Fibroblast of villous mesenchyme (primary cell): ENCODE data around the gene PCBP3. TPM values are rescaled to one million over a fixed set of nuclear protein-coding genes. Genes with fewer than 3 reads are reported as not detected.

Source experiments
- DNase-seq: peaks from one replicate; pipeline ENCODE4 v3.0.0-alpha.2; 2010; ENCODE audit warnings: low read depth
- H3K4me3 ChIP-seq: 2 replicates; pipeline ENCODE4 v1.5.1; 2011; ENCODE audit warnings: low read depth, mild to moderate bottlenecking, low read length
- CTCF ChIP-seq: IDR thresholded peaks from 2 replicates; pipeline ENCODE4 v1.5.1; 2012; ENCODE audit warnings: low read depth, mild to moderate bottlenecking, low read length; ENCODE audit not compliant: insufficient read depth
- total RNA-seq: library from RNA; depleted of rRNA; stranded (reverse); fragments of >200 nt; gene quantifications from 2 replicates; pipeline ENCODE4 v1.2.3, GENCODE V29; 2012

Gene PCBP3
- total RNA-seq, 1 donor = 1.3 TPM

DNA sequence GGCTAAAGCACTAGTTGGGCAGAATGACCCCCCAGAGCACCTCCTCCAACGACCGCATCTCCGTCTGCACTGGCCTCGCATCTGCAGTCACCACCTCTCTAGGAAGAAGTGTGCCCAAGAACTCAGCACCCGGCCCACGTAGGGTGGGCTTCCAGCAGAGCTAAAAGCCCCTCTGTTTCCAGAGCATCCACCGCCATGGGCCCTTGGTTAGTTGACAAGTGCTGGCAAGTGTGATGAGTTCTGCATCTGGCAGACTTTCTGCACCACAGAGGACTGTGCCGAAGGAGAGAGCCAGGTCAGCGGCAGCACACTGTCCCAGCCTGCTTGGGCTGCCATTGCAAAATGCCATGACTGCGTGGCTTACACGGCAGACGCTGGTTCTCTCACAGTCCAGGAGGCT, 261.7 kb downstream of the PCBP3 start:
- DNase-seq = no peak
- TF ChIP-seq CTCF = no peak
- H3K4me3 ChIP-seq = no peak overlapping the region

DNA sequence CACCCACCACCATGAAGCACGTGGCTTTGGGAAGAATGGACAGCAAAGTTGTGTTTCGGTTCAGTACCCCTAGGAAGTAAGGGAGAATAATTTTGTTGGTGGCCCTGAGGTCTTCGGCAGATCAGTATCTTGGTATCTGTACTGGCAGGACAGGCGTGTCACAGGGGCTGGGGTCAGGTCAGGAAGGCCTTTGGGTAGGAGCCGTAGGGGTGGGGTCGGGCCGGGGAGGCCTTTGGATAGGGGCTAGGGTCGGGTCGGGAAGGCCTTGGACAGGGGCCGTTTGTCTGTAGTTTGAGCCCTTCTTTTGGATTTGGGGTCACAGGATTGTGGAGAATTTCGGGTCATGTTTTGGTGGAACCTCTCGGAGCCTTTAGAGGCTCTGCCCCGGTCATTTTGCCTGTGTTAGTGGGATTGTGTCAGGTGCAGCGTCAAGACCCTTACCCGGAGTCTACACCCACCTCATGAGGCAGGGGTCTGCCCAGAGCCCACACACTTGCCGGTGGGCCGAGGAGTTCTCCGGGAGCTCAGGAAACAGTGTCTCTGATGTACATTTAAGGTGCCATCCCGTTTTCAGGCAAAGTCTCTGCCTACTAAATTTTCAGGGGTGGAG, 262.8 kb downstream of the PCBP3 start:
- DNase-seq = no peak
- TF ChIP-seq CTCF = no peak
- H3K4me3 ChIP-seq = no peak overlapping the region

DNA sequence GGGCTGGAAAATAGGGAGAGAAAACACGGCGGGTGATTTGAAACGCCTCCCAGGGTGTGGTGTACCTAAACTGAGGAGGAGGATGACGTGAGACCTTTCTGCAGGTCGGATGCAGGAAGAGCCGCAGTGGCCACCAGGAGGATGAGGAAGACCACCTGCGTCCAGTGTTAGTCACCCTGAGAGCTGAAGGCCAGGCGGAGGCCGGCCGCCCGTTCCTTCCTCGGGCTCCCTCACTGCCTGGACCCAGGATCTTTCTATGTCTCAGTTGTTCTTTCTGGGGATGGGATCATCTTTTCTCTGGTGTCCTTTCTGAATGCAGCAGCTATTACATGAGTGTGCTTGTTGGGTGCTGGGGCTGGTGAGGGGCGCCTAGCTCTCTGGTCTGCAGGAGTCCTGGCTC, 263.3 kb downstream of the PCBP3 start:
- no peak for DNase-seq
- no peak overlapping the region for H3K4me3 ChIP-seq
- no peak for TF ChIP-seq CTCF

DNA sequence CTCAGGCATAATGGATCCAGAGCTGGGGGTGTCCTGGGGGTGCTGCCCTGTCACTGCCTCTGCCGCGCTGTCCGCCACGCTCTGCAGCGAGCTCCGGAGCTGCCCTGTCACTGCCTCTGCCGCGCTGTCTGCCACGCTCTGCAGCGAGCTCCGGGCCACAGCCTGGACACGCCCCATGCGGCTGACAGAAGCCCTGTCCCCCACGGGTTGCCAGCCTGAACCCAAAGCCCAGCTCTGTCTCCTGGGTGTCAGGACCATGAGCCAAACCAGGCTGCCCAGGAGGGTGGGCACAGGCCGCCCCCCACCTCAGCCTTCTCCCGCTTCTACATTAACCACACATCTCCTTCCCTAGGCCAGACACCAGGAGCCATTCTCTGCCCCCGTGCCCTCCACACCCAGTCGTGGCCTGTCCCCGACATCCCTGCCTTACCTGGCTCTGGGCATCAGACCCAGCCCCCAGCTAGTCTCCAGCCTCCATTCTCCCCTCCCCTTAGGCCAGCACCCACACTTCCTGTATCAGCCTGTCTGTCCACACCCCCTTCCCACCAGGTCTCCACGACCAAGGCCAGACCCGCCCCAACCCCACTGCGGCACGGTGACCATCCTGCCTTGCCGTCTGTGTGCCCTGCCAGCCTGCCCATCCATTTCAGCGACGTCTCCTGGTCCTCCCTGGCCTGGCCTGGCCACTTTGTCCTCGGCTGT, 265.2 kb downstream of the PCBP3 start:
- H3K4me3 ChIP-seq = no peak overlapping the region
- DNase-seq = no peak
- TF ChIP-seq CTCF = no peak

DNA sequence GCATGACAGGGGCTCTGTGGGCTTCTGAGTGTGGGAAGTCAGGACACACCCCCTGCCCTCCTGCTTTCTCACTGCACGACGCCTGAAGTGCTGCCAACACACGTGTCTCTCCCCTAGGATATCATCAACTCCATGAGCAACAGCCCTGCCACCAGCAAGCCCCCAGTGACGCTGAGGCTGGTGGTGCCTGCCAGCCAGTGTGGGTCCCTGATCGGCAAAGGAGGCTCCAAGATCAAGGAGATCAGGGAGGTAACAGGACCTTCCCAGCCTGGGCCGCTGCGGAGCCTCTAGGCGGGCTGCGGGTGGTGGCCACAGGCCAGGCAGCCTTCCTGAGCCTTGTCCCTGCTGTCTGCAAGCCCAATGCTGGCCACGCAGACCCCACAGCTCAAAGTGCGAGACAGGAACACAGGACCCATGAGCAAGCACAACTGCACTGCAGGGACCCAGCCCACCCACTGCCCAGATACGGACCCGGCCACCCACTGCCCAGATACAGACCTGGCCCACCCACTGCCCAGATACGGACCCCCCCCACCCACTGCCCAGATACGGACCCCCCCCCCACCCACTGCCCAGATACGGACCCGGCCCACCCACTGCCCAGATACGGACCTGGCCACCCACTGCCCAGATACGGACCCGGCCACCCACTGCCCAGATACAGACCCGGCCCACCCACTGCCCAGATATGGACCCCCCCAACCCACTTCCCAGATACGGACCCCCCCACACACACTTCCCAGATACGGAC, 265.9 kb downstream of the PCBP3 start:
- TF ChIP-seq CTCF = no peak
- no peak for DNase-seq
- H3K4me3 ChIP-seq = no peak overlapping the region

DNA sequence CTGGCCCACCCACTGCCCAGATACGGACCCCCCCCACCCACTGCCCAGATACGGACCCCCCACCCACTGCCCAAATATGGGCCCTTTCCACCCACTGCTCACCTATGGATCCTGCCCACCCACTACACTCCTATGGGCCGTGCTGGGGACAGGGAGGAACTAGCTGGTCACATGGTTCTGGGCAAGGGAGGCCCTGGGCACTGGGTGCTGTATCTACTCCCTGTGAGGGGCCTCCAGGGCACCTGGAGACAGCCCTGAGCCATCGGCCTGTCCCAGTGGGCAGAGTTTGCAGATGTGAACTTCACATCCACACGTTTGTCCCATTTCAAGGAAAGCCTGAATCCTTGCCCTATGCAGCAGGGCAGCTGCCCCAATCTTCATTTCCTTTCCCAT, 266.6 kb downstream of the PCBP3 start:
- H3K4me3 ChIP-seq = no peak overlapping the region
- no peak for TF ChIP-seq CTCF
- DNase-seq = no peak
